Liver (tissue), 3 donors: ENCODE results near the gene HEXIM2.

Experiments
- EGR1 ChIP-seq, 2 donors: IDR thresholded peaks; 2 replicates each; pipeline ENCODE4 v1.6.1; 2016 to 2018; ENCODE audit warnings: antibody characterized with exemption in 2 of 2, low read depth in 2 of 2
- SP1 ChIP-seq: IDR thresholded peaks from 2 replicates; pipeline ENCODE4 v1.6.1; 2018; ENCODE audit warnings: antibody characterized with exemption, mild to moderate bottlenecking
- YY1 ChIP-seq: IDR thresholded peaks from 2 replicates; pipeline ENCODE4 v1.6.1; 2016; ENCODE audit warnings: antibody characterized with exemption, mild to moderate bottlenecking
- TF ChIP-seq, protein P1 (sequence below): fragments of 150-350 bp; IDR thresholded peaks from 2 replicates; pipeline ENCODE4 v1.5.1; 2017; ENCODE audit warnings: improper control_type of control experiment, low read depth, low read length; ENCODE audit not compliant: missing input control
- TF ChIP-seq, protein P2 (sequence below): IDR thresholded peaks from 2 replicates; pipeline ENCODE4 v1.6.1; 2016; ENCODE audit warnings: antibody characterized with exemption
- donor health status: healthy.
- donor health status: healthy.

GRCh38 chr17:45137561-45138305 is 23.9 kb upstream of the HEXIM2 start:
- peak in 1 of 2 donors; percentile 68 for TF ChIP-seq EGR1 (IDR thresholded peaks at IDR 0.05; ENCODE audit: low read depth in 2 of 2)
- TF ChIP-seq, protein P1, sequence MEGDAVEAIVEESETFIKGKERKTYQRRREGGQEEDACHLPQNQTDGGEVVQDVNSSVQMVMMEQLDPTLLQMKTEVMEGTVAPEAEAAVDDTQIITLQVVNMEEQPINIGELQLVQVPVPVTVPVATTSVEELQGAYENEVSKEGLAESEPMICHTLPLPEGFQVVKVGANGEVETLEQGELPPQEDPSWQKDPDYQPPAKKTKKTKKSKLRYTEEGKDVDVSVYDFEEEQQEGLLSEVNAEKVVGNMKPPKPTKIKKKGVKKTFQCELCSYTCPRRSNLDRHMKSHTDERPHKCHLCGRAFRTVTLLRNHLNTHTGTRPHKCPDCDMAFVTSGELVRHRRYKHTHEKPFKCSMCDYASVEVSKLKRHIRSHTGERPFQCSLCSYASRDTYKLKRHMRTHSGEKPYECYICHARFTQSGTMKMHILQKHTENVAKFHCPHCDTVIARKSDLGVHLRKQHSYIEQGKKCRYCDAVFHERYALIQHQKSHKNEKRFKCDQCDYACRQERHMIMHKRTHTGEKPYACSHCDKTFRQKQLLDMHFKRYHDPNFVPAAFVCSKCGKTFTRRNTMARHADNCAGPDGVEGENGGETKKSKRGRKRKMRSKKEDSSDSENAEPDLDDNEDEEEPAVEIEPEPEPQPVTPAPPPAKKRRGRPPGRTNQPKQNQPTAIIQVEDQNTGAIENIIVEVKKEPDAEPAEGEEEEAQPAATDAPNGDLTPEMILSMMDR = no peak
- TF ChIP-seq YY1 = peak; percentile 75
- TF ChIP-seq, protein P2, sequence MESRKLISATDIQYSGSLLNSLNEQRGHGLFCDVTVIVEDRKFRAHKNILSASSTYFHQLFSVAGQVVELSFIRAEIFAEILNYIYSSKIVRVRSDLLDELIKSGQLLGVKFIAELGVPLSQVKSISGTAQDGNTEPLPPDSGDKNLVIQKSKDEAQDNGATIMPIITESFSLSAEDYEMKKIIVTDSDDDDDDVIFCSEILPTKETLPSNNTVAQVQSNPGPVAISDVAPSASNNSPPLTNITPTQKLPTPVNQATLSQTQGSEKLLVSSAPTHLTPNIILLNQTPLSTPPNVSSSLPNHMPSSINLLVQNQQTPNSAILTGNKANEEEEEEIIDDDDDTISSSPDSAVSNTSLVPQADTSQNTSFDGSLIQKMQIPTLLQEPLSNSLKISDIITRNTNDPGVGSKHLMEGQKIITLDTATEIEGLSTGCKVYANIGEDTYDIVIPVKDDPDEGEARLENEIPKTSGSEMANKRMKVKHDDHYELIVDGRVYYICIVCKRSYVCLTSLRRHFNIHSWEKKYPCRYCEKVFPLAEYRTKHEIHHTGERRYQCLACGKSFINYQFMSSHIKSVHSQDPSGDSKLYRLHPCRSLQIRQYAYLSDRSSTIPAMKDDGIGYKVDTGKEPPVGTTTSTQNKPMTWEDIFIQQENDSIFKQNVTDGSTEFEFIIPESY = peak; percentile 84
- TF ChIP-seq SP1 = peak; percentile 100
